Omental fat pad (tissue), 4 donors: ENCODE measurements around the gene NKX6-2. TPM values are rescaled to one million over a fixed set of nuclear protein-coding genes. Genes with fewer than 3 reads are reported as not detected.

ENCODE experiments used
- ATAC-seq: fragments of 150-250 bp; one replicate; pipeline ENCODE4 v1.9.1; 2016; ENCODE audit warnings: mild to moderate bottlenecking, moderate library complexity; ENCODE audit not compliant: low FRiP score
- DNase-seq: peaks from one replicate; pipeline ENCODE4 v3.0.0-alpha.2; 2019; ENCODE audit warnings: low spot score
- CTCF ChIP-seq, 3 donors: fragments of 450-650 bp; IDR thresholded peaks; one replicate each; pipeline ENCODE4 v1.5.1; 2016 to 2017; ENCODE audit warnings: antibody characterized with exemption in 3 of 3, mild to moderate bottlenecking in 3 of 3, moderate library complexity in 2 of 3
- total RNA-seq, 4 donors: library from RNA; depleted of rRNA; stranded (reverse); fragments of >200 nt; gene quantifications; one replicate each; pipeline ENCODE4 v1.1.0, GENCODE V29; 2016

The NKX6-2 gene
- not detected for total RNA-seq

- TF ChIP-seq CTCF (IDR thresholded peaks at IDR 0.05): no peak
- no peak for DNase-seq
- no peak for ATAC-seq
These were observed at the start of gene NKX6-2 for GRCh38 chr10:132785723-132786475. NKX6-2 (minus strand) TSS chr10:132786147; CDS start chr10:132785948, 199 bp downstream.

DNA sequence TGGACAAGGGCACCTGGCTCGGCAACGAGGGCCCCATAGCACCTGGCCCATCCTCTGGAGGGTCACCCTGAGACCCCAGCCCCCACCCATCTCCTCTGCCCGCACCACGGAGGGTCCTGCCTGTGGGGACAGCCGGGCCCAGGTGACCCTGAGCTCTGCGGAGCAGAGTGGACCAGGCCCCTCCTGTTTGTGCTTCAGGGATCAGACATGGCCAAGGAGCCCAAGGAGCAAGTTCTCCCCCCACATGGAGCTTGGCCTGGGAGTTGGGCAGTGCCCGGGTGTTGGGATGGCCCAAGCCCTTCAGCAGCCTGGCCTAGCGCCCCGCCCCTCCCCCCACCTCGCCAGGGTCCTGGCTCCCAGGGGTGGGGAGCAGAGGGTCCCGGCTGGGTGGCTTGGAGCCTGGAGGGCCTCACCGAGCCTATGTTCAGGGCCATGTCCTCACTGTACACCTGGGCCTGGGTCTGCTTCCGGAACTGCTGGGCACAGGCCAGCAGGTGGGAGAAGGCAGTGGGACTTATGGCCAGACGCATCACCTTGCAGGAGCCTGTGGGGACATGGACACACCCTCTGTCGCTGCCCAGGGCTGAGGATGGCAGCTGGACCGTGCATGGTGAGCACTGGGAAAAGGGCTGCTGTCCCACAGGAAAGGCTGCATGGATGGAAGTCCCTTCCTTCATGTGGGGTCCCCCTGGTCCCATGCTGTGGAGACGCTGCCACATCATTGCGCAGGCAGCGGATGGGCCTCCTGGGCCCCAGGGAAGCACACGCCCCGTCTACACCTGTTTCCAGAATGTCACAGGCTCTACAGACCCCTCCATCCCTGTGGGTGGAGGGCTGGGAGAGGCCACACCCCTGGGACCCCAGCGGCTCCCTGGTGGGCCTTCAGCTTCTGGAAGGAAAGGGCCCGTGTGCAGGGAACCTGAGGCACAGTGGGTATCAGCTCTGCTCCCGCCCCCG, 49.2 kb upstream of the NKX6-2 start:
- no peak for TF ChIP-seq CTCF (IDR thresholded peaks at IDR 0.05)
- ATAC-seq (no peak), DNase-seq (no peak)

DNA sequence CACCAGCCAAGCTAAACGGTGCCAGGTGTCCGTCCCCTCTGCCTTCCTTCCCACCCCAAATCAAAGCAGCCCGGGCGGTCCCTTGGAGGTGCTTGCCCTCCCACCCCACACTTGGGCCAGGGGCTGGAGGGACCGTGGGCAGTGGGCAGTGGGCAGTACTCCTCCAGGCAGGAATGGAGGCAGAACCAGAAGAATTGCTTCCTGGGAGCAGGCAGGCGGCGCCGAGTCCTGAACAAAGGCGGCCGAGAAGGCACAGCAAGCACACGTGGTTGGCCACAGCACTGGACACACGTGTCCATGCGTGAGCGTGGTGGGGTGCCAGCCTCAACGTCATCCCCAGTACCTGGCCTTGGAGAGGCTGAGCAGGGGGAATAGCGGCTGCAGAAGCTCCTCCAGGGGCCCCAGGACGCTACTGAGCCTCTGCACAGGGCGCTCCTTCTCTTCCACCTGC, 48.4 kb upstream of the NKX6-2 start:
- DNase-seq (no peak), ATAC-seq (no peak)
- TF ChIP-seq CTCF (IDR thresholded peaks at IDR 0.05): no peak

- DNase-seq (no peak), ATAC-seq (no peak)
- no peak for TF ChIP-seq CTCF (IDR thresholded peaks at IDR 0.05)
These were observed 47.6 kb upstream of the NKX6-2 start for GRCh38 chr10:132833421-132834111.

DNA sequence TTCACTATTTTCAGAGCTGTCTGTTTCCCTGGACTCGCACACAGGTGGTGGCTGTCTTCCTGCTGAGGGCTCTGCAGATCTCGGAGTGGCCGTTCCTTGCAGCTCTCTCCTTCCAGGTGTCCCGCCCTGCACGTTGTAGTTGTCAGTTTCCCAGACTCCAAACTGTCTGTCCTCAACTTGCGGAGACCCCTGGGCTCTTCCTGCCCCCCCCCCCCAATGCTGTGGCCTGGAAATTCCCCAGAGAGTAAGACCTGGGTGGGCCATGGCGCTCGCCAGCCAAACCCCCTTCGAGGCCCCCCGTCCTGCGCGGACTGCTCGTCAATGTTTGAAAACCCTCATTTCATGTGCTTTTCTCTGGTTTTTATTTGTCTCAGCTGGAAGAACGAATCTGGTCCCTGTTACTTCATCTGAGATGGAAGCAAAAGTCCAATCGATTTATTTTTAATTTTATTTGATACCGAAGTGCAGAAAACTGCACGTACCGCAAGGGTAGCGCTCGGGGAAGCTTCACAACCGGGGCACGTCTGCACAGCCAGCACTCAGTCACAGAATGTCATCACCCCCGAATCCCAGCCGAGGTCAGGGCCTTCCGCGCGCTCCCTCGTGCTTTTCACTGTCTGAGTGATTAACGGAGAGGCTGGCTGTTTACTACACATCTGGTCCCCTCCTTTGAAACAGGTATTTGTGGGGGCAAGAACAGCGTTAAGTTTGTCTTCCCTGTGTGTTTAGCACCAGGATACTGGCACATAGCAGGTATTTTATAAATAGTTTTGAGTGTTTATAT, 46.4 kb upstream of the NKX6-2 start:
- ATAC-seq: no peak
- DNase-seq: no peak
- no peak for TF ChIP-seq CTCF (IDR thresholded peaks at IDR 0.05)

DNA sequence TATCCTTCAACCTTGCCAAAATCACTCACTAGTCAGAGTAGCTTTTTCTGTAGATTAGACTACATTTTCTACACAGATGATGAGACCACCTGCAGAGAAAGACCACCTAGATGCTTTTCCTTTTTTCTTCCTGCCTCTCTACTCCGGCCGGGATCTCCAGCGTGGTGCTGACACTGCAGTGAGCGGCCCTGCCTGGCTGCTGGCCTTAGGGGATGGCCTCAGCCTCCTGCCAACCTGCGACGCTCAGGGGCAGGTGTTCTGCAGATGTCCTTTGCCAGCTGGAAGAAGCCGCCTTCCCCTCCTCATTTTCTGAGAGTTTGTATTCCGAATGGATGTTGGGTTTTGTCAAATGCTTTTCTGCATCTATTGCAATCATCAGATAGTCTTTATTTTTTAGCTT, 43.5 kb upstream of the NKX6-2 start:
- ATAC-seq: no peak
- DNase-seq: no peak
- TF ChIP-seq CTCF (IDR thresholded peaks at IDR 0.05): no peak
